ENCODE data around the gene LDB2. TPM values are rescaled to one million over a fixed set of nuclear protein-coding genes. Genes with fewer than 3 reads are reported as not detected.

LDB2 gene
- total and polyA plus RNA-seq, 2 of the 8 experiments (the other 6 are each of a cell fraction or from before 2014, with no cell fraction given): 57.0 to 140 TPM

DNA sequence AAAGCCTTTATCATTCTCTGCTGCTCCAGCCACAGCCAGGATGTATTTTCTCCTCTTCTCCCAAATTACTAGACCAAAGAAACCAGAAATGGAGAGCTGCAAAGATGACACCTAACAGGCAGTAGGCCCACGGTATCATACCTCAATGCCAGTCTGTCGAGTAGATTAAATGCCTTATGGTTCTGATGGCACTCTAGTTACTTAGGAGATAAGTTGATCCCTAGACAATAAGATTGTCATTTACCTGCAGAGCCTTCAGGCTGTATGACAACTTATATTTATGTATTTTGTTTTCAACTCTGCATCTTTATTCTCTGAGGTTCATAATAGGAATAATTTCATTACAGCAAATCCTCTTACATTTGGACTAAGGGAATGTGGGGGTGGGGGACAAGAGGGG lies 262.1 kb downstream of the LDB2 start:
- no peak overlapping the region for H2BK20ac ChIP-seq (ENCODE audit: low read length)
- no peak overlapping the region for H3K23ac ChIP-seq (ENCODE audit: insufficient read length)
- H3K79me2 ChIP-seq (ENCODE audit: control insufficient read depth in 1 of 2, insufficient read depth in 2 of 2, low read length in 2 of 2): no peaks in the 10 kb centered on the region; a peak in 1 of 4 replicates
- H3K56ac ChIP-seq (replicated peaks; ENCODE audit: insufficient read length, low read depth, low read length): no peak overlapping the region
- no peak overlapping the region for H3K4me2 ChIP-seq (ENCODE audit: insufficient read depth in 1 of 2, low read depth in 2 of 2, low read length in 2 of 2)
- 94% methylated on average over 2 of the region's 2 CpGs; no CpG with 5 or more reads in 1 of the 2 experiments for WGBS, 2 experiments (ENCODE audit: extremely low coverage in 1 of 2, insufficient coverage in 1 of 2, insufficient read length in 1 of 2, insufficient replicate concordance in 2 of 2, low coverage in 1 of 2, low lambda C conversion rate in 2 of 2, missing lambda C conversion rate in 1 of 2)
- FAIRE-seq (no peak), DNase-seq (ENCODE audit: low read depth in 1 of 2, low spot score in 2 of 2) (no peak)
- no peaks in the 10 kb centered on the region for H3K27me3 ChIP-seq (replicated peaks in 1 of 4; ENCODE audit: control insufficient read depth in 3 of 4, extremely low read depth in 1 of 4, insufficient read depth in 3 of 4, low read length in 3 of 4)
- no peak overlapping the region for H2AFZ ChIP-seq (ENCODE audit: low read length)
- no peaks in the 10 kb centered on the region for H3K9me3 ChIP-seq (ENCODE audit: insufficient read depth in 2 of 2, low read depth in 1 of 2, low read length in 1 of 2)
- H4K20me1 ChIP-seq (replicated peaks in 1 of 2; ENCODE audit: control insufficient read depth in 1 of 2, insufficient read depth in 2 of 2, low read length in 2 of 2): peaks cover 0 to 2% of the 10 kb centered on the region in 2 experiments
- no peaks in the 10 kb centered on the region for H3K23me2 ChIP-seq (ENCODE audit: low read depth, low read length)
- H3K36me3 ChIP-seq (ENCODE audit: control insufficient read depth in 2 of 4, insufficient read depth in 4 of 4, low read length in 3 of 4): no peaks in the 10 kb centered on the region
- no peak overlapping the region for H2BK5ac ChIP-seq (ENCODE audit: low read depth, low read length)
- no peak overlapping the region for H2BK120ac ChIP-seq (replicated peaks; ENCODE audit: low read depth, low read length)
- H3K79me1 ChIP-seq (ENCODE audit: low read depth, low read length): no peaks in the 10 kb centered on the region; the same call in 1 of the 2 replicates
- H3K4ac ChIP-seq (replicated peaks; ENCODE audit: insufficient read length, low read depth, low read length): no peak overlapping the region
- no peak overlapping the region for H4K91ac ChIP-seq (replicated peaks; ENCODE audit: insufficient read length, low read length)
- no peak overlapping the region for H3K14ac ChIP-seq (ENCODE audit: insufficient read length)
- H3K9ac ChIP-seq (replicated peaks in 1 of 4; ENCODE audit: extremely low read depth in 1 of 4, low read depth in 3 of 4, low read length in 3 of 4): no peak overlapping the region
- H2BK15ac ChIP-seq (ENCODE audit: low read length): no peak overlapping the region
- H3K4me3 ChIP-seq (ENCODE audit: extremely low read depth in 1 of 4, insufficient read depth in 2 of 4, low read depth in 3 of 4, low read length in 4 of 4): no peak overlapping the region
- no peak overlapping the region for H4K5ac ChIP-seq (ENCODE audit: insufficient read length, low read depth, low read length)
- H3K4me1 ChIP-seq (replicated peaks in 1 of 4; ENCODE audit: control insufficient read depth in 3 of 4, insufficient read depth in 4 of 4, low read length in 3 of 4): peaks cover 0 to 3% (median 0%) of the 10 kb centered on the region in 4 experiments; a peak in 3 of 7 replicates
- no peak overlapping the region for H3K27ac ChIP-seq (ENCODE audit: low read depth, low read length)
- no peak overlapping the region for H4K8ac ChIP-seq (ENCODE audit: extremely low read depth, insufficient read depth, low read length)
- H2AK5ac ChIP-seq (ENCODE audit: low read depth, low read length): no peak overlapping the region
- no peak overlapping the region for H2BK12ac ChIP-seq (ENCODE audit: low read depth, low read length)
- ChIA-PET POLR2A (ENCODE audit: partially characterized antibody) (no interaction called here), CTCF (ENCODE audit: partially characterized antibody) (interaction anchor here (0.5 to 1.0 kb wide), 2 partner anchors 12 to 289 kb away, joined by 3 to 4 read pairs; no protein-coding TSS in a partner anchor)
- H3K18ac ChIP-seq (ENCODE audit: extremely low read depth, low read length): no peak overlapping the region
- TF ChIP-seq YY1 (IDR thresholded peaks at IDR 0.05; ENCODE audit: low read depth, low read length) (no peak), CHD2 (IDR thresholded peaks at IDR 0.05; ENCODE audit: low read length) (no peak), RNF2 (IDR thresholded peaks at IDR 0.05; ENCODE audit: borderline replicate concordance, low read depth, low read length, missing control alignments, poor library complexity, severe bottlenecking) (no peak), CHD1 (IDR thresholded peaks at IDR 0.05; ENCODE audit: low read depth, low read length) (no peak), SIRT6 (IDR thresholded peaks at IDR 0.05; ENCODE audit: low read length) (no peak), BCL11A (IDR thresholded peaks at IDR 0.05; ENCODE audit: low read depth in 2 of 2, low read length in 2 of 2) (no peak), SP4 (IDR thresholded peaks at IDR 0.05; ENCODE audit: low read length) (no peak)
- TF ChIP-seq, protein P1, sequence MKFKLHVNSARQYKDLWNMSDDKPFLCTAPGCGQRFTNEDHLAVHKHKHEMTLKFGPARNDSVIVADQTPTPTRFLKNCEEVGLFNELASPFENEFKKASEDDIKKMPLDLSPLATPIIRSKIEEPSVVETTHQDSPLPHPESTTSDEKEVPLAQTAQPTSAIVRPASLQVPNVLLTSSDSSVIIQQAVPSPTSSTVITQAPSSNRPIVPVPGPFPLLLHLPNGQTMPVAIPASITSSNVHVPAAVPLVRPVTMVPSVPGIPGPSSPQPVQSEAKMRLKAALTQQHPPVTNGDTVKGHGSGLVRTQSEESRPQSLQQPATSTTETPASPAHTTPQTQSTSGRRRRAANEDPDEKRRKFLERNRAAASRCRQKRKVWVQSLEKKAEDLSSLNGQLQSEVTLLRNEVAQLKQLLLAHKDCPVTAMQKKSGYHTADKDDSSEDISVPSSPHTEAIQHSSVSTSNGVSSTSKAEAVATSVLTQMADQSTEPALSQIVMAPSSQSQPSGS (IDR thresholded peaks at IDR 0.05; ENCODE audit: low read length): no peak
- TF ChIP-seq, protein P2, sequence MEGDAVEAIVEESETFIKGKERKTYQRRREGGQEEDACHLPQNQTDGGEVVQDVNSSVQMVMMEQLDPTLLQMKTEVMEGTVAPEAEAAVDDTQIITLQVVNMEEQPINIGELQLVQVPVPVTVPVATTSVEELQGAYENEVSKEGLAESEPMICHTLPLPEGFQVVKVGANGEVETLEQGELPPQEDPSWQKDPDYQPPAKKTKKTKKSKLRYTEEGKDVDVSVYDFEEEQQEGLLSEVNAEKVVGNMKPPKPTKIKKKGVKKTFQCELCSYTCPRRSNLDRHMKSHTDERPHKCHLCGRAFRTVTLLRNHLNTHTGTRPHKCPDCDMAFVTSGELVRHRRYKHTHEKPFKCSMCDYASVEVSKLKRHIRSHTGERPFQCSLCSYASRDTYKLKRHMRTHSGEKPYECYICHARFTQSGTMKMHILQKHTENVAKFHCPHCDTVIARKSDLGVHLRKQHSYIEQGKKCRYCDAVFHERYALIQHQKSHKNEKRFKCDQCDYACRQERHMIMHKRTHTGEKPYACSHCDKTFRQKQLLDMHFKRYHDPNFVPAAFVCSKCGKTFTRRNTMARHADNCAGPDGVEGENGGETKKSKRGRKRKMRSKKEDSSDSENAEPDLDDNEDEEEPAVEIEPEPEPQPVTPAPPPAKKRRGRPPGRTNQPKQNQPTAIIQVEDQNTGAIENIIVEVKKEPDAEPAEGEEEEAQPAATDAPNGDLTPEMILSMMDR (IDR thresholded peaks at IDR 0.05; ENCODE audit: control extremely low read depth in 1 of 3, insufficient read depth in 1 of 3, low read depth in 1 of 3, low read length in 3 of 3): no peak

All from H1 (cell line).